ENCODE measurements around the gene ACOX1. TPM values are rescaled to one million over a fixed set of nuclear protein-coding genes. Genes with fewer than 3 reads are reported as not detected.

The ACOX1 gene
- total RNA-seq, 4 donors from 2014 or later, result 33.7 to 44.4 (median 39.1) TPM

DNA sequence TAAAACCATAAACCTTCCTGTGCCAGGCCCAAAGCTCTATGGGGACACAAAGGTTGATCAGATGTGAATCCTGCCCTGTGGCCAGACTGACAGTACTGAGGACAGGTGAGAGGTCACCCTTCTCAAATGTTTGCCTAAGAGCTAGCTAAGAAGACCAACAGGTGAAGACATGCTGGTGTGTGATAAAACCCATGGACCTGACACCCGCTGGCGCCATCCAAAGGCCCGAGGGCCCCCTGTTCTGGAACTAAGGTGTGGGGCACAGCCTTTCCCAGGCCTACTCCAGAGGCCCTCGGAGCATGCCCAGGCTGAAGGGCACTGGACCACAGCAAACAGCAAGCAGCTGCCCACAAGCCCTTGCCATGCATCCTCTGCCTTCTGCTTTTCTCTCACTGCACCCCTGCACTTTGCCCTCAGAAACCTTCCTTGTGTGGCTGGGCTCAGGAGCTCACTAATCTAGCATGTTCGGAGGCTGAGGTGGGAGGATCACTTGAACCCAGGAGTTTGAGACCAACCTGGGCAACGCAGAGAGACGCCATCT is 16.5 kb upstream of the ACOX1 start:
- TF ChIP-seq POLR2A (IDR thresholded peaks at IDR 0.05) (no peak), EP300 (IDR thresholded peaks at IDR 0.05) (no peak)
- TF ChIP-seq, protein P1, sequence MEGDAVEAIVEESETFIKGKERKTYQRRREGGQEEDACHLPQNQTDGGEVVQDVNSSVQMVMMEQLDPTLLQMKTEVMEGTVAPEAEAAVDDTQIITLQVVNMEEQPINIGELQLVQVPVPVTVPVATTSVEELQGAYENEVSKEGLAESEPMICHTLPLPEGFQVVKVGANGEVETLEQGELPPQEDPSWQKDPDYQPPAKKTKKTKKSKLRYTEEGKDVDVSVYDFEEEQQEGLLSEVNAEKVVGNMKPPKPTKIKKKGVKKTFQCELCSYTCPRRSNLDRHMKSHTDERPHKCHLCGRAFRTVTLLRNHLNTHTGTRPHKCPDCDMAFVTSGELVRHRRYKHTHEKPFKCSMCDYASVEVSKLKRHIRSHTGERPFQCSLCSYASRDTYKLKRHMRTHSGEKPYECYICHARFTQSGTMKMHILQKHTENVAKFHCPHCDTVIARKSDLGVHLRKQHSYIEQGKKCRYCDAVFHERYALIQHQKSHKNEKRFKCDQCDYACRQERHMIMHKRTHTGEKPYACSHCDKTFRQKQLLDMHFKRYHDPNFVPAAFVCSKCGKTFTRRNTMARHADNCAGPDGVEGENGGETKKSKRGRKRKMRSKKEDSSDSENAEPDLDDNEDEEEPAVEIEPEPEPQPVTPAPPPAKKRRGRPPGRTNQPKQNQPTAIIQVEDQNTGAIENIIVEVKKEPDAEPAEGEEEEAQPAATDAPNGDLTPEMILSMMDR (IDR thresholded peaks at IDR 0.05), result no peak
- Histone ChIP-seq H3K27ac (no peak overlapping the region), H3K27me3 (no peaks in the 10 kb centered on the region), H3K4me3 (no peak overlapping the region), H3K4me1 (peaks cover 0 to 13% (median 6%) of the 10 kb centered on the region in 4 donors), H3K36me3 (peaks cover 0 to 48% (median 0%) of the 10 kb centered on the region in 3 donors), H3K9me3 (no peaks in the 10 kb centered on the region)
- WGBS, 2 donors, result 91 to 93% methylated on average over 7 of the region's 7 CpGs
- DNase-seq (ENCODE audit: low spot score in 2 of 2), result no peak

DNA sequence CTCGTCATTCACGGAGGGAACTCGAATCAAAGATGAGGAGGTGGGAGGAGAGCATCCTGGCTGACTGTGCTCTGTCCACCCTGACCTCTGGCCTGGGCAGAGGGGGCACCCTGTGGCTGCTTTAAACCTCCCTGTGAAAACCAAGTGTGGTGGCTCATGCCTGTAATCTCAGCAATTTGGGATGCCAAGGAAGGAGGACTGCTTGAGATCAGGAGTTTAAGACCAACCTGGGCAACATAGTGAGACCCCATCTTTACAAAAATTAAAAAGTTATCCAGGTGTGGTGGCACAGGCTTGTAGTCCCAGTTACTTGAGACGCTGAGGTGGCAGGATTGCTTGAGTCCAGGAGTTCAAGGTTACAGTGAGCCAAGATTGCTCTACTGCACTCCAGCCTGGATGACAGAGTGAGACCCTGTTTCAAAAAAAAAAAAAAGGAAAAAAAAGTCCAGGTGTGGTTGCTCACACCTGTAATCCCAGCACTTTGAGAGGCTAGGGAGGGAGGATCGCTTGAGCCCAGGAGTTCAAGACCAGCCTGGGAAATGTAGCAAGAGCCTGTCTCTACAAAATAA is 15.9 kb upstream of the ACOX1 start:
- H3K9me3 ChIP-seq, result no peaks in the 10 kb centered on the region
- DNase-seq (ENCODE audit: low spot score in 2 of 2), result no peak
- TF ChIP-seq POLR2A (IDR thresholded peaks at IDR 0.05), result no peak
- TF ChIP-seq, protein P1 (IDR thresholded peaks at IDR 0.05), result no peak
- TF ChIP-seq EP300 (IDR thresholded peaks at IDR 0.05), result no peak
- no peak overlapping the region for H3K27ac ChIP-seq
- no peaks in the 10 kb centered on the region for H3K27me3 ChIP-seq
- peaks cover 0 to 51% (median 0%) of the 10 kb centered on the region in 3 donors for H3K36me3 ChIP-seq
- peaks cover 0 to 13% (median 6%) of the 10 kb centered on the region in 4 donors for H3K4me1 ChIP-seq
- 85 to 98% methylated on average over 5 of the region's 5 CpGs for WGBS, 2 donors
- H3K4me3 ChIP-seq, result no peak overlapping the region

DNA sequence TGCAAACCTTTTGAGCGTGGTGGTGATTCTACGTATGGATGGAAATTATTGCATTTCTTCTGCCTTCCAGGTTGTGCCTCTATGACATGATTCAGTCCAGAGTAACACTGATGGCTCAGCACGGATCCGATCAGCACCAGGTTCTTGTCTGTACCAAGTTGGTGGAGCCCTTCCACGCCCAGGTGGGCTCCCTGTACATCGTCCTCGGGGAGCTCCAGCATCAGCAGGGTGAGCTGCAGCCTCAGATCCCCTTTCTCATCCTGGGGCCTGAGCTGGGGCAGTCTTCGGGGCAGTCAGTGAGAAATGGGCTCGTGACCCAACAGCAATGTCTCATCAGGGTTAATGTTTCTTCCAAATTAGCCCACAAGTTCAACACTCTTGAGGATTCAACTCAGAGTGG is 12.4 kb upstream of the ACOX1 start:
- 94 to 97% methylated on average over 8 to 9 of the region's 9 CpGs for WGBS, 2 donors

DNA sequence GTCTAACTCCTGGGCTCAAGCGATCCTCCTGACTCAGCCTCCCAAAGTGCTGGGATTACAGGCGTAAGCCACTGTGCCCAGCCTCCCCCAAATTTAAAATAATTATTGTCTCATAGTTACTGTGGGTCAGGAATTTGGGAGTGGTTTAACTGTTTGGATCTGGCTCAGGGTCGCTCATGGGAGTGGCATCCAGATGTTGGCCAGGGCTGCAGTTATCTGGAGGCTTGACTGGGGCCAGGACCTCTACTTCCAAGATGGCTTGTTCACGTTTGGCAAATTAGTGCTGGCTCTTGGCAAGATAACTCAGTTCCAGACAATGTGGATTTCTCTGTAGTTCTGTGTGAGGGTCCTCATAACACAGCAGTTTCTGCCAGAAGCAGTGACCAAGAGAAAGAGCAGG is 8.1 kb upstream of the ACOX1 start:
- H3K27me3 ChIP-seq, result no peaks in the 10 kb centered on the region
- no peak for DNase-seq (ENCODE audit: low spot score in 2 of 2)
- peaks cover 0 to 28% (median 2%) of the 10 kb centered on the region in 4 donors for H3K4me1 ChIP-seq
- TF ChIP-seq POLR2A (IDR thresholded peaks at IDR 0.05), result no peak
- TF ChIP-seq, protein P1 (IDR thresholded peaks at IDR 0.05), result no peak
- no peak for TF ChIP-seq EP300 (IDR thresholded peaks at IDR 0.05)
- 65 to 75% methylated on average over 4 of the region's 4 CpGs for WGBS, 2 donors
- no peaks in the 10 kb centered on the region for H3K9me3 ChIP-seq
- H3K27ac ChIP-seq, result no peak overlapping the region
- peaks cover 0 to 18% (median 0%) of the 10 kb centered on the region in 3 donors for H3K36me3 ChIP-seq
- no peak overlapping the region for H3K4me3 ChIP-seq

More for the DNA sequence above, 12.4 kb upstream of the ACOX1 start:
- no peak for TF ChIP-seq POLR2A (IDR thresholded peaks at IDR 0.05)
- TF ChIP-seq, protein P1 (IDR thresholded peaks at IDR 0.05), result no peak
- no peak for TF ChIP-seq EP300 (IDR thresholded peaks at IDR 0.05)
- no peak overlapping the region for H3K4me3 ChIP-seq
- peaks cover 0 to 57% (median 0%) of the 10 kb centered on the region in 3 donors for H3K36me3 ChIP-seq
- no peaks in the 10 kb centered on the region for H3K4me1 ChIP-seq
- no peak overlapping the region for H3K27ac ChIP-seq
- no peaks in the 10 kb centered on the region for H3K27me3 ChIP-seq
- H3K9me3 ChIP-seq, result no peaks in the 10 kb centered on the region
- no peak for DNase-seq (ENCODE audit: low spot score in 2 of 2)

DNA sequence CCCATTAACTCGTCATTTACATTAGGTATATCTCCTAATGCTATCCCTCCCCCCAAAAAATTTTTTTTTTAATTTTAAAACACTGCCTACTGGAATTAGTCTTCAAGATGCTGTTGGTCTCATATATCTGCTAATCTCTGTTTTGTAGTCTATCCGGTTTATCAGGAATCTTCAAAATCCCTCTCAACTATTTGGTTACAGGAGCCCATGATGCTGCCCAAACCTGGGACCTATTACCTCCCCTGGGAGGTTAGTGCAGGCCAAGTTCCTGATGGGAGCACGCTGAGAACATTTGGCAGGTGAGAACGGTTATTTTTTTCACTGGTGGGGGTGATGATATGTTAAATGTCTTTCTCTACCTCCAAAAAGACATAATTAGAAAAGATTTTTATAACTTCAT is 7.0 kb upstream of the ACOX1 start:
- WGBS, 2 donors, result 91 to 93% methylated on average over 4 of the region's 4 CpGs
- Histone ChIP-seq H3K27ac (no peak overlapping the region), H3K4me3 (no peak overlapping the region), H3K9me3 (no peaks in the 10 kb centered on the region), H3K27me3 (no peaks in the 10 kb centered on the region), H3K36me3 (peaks cover 0 to 10% (median 0%) of the 10 kb centered on the region in 3 donors), H3K4me1 (peaks cover 0 to 34% (median 3%) of the 10 kb centered on the region in 4 donors)
- TF ChIP-seq POLR2A (IDR thresholded peaks at IDR 0.05), result no peak
- TF ChIP-seq, protein P1 (IDR thresholded peaks at IDR 0.05), result no peak
- no peak for TF ChIP-seq EP300 (IDR thresholded peaks at IDR 0.05)
- no peak for DNase-seq (ENCODE audit: low spot score in 2 of 2)
